H1 (cell line): ENCODE results near the gene ZDHHC20. TPM values are rescaled to one million over a fixed set of nuclear protein-coding genes. Genes with fewer than 3 reads are reported as not detected.

Source experiments
- TAF7 ChIP-seq: optimal IDR thresholded peaks from 2 replicates; pipeline ENCODE3; 2011; ENCODE audit warnings: low read depth, mild to moderate bottlenecking, inconsistent platforms, low read length, moderate library complexity, borderline replicate concordance
- polyA plus RNA-seq, 7 experiments: library from polyadenylated mRNA; depleted of rRNA in 3 of 7; stranded (reverse) in 5 of 7; unstranded in 2 of 7; fragments of >200 nt in 5 of 7; fragments of 200-250 nt in 2 of 7; gene quantifications; 1 replicate in 5 of 7; 2 replicates in 1 of 7; 4 replicates in 1 of 7; pipeline versions ENCODE4 v1.2.1 to v1.2.3, GENCODE V29; 2011 to 2013; ENCODE audit warnings: missing spikeins in 2 of 7, mixed read lengths in 2 of 7
- total RNA-seq: library from RNA; stranded (reverse); fragmentation: NEBNext Ultra II Directional; extraction: Animal tissue kit (Norgen Biotek cat#: 25700); gene quantifications from 2 replicates; pipeline ENCODE4 v1.2.1, GENCODE V29; 2021

Gene ZDHHC20
- total and polyA plus RNA-seq, 2 of the 8 experiments (the other 6 are each of a cell fraction or from before 2014, with no cell fraction given) = 16.4 to 89.0 TPM

- TF ChIP-seq TAF7 = no peak
These were observed 22.5 kb downstream of the ZDHHC20 start (continued) for GRCh38 chr13:21436582-21436981.
